H1 (cell line): ENCODE data around the gene UBE4A. TPM values are rescaled to one million over a fixed set of nuclear protein-coding genes. Genes with fewer than 3 reads are reported as not detected.

Source experiments
- ASH2L ChIP-seq: fragments of 200-600, 300-600 bp; sonication (generic); IDR thresholded peaks from one replicate; pipeline ENCODE4 v1.7.1; 2017; ENCODE audit warnings: low read length
- ATF3 ChIP-seq: IDR thresholded peaks from 2 replicates; pipeline ENCODE4 v1.6.1; 2011; ENCODE audit warnings: low read depth, mild to moderate bottlenecking, low read length; ENCODE audit not compliant: insufficient read depth
- BACH1 ChIP-seq: IDR thresholded peaks from 2 replicates; pipeline ENCODE4 v1.6.1; 2012; ENCODE audit warnings: low read length, improper control_type of control experiment
- CREB1 ChIP-seq: IDR thresholded peaks from 2 replicates; pipeline ENCODE4 v1.6.1; 2012; ENCODE audit warnings: inconsistent platforms
- KDM4A ChIP-seq: IDR thresholded peaks from one replicate; pipeline ENCODE4 v1.7.1; 2012; ENCODE audit warnings: low read depth, mild to moderate bottlenecking, moderate library complexity, low read length, inconsistent platforms; ENCODE audit not compliant: severe bottlenecking
- KDM5A ChIP-seq: fragments of 200-600 bp; IDR thresholded peaks from 2 replicates; pipeline ENCODE4 v1.7.1; 2012; ENCODE audit warnings: mild to moderate bottlenecking, low read length, inconsistent platforms, mixed read lengths
- polyA plus RNA-seq, 7 experiments: library from polyadenylated mRNA; depleted of rRNA in 3 of 7; stranded (reverse) in 5 of 7; unstranded in 2 of 7; fragments of >200 nt in 5 of 7; fragments of 200-250 nt in 2 of 7; gene quantifications; 1 replicate in 5 of 7; 2 replicates in 1 of 7; 4 replicates in 1 of 7; pipeline versions ENCODE4 v1.2.1 to v1.2.3, GENCODE V29; 2011 to 2013; ENCODE audit warnings: missing spikeins in 2 of 7, mixed read lengths in 2 of 7
- total RNA-seq: library from RNA; stranded (reverse); fragmentation: NEBNext Ultra II Directional; extraction: Animal tissue kit (Norgen Biotek cat#: 25700); gene quantifications from 2 replicates; pipeline ENCODE4 v1.2.1, GENCODE V29; 2021

UBE4A gene
- total and polyA plus RNA-seq, 2 of the 8 experiments (the other 6 are each of a cell fraction or from before 2014, with no cell fraction given), result 11.3 to 34.5 TPM

- no peak for TF ChIP-seq KDM4A
- no peak for TF ChIP-seq KDM5A
- TF ChIP-seq CREB1, result no peak
- TF ChIP-seq ASH2L, result no peak
- TF ChIP-seq ATF3, result no peak
- TF ChIP-seq BACH1, result no peak
These were observed 40.1 kb upstream of the UBE4A start (continued) for GRCh38 chr11:118319337-118319707.
